ENCODE results near the gene SPTBN1. TPM values are rescaled to one million over a fixed set of nuclear protein-coding genes. Genes with fewer than 3 reads are reported as not detected.

The SPTBN1 gene
- polyA plus RNA-seq, 1 donor, result 168 TPM

- H3K4me1 ChIP-seq (ENCODE audit: control insufficient read depth, insufficient read depth, low read length), result peaks cover 37% of the 10 kb centered on the region
- no CpG with 5 or more reads among the region's 4 CpGs for WGBS (ENCODE audit: insufficient coverage, low lambda C conversion rate)
- no peak for DNase-seq
- no peak overlapping the region for H3K4me3 ChIP-seq (ENCODE audit: low read length)
- H3K36me3 ChIP-seq (ENCODE audit: control insufficient read depth, insufficient read depth, low read length), result peaks cover 13% of the 10 kb centered on the region
- peak overlapping the region; percentile 92 for H3K27ac ChIP-seq (ENCODE audit: low read length)
- H3K27me3 ChIP-seq (ENCODE audit: control insufficient read depth, insufficient read depth, low read length), result no peaks in the 10 kb centered on the region
- H3K9me3 ChIP-seq (ENCODE audit: control insufficient read depth, low read depth, low read length), result no peaks in the 10 kb centered on the region
Measured at GRCh38 chr2:54589038-54589339, 132.9 kb downstream of the SPTBN1 start.

GRCh38 chr2:54589340-54590215, 133.5 kb downstream of the SPTBN1 start:
- Histone ChIP-seq H3K36me3 (ENCODE audit: control insufficient read depth, insufficient read depth, low read length) (peaks cover 13% of the 10 kb centered on the region), H3K4me1 (ENCODE audit: control insufficient read depth, insufficient read depth, low read length) (peaks cover 34% of the 10 kb centered on the region), H3K9me3 (ENCODE audit: control insufficient read depth, low read depth, low read length) (no peaks in the 10 kb centered on the region), H3K27ac (ENCODE audit: low read length) (peak overlapping the region; percentile 92), H3K4me3 (ENCODE audit: low read length) (no peak overlapping the region), H3K27me3 (ENCODE audit: control insufficient read depth, insufficient read depth, low read length) (no peaks in the 10 kb centered on the region)
- 33% methylated on average over 3 of the region's 7 CpGs for WGBS (ENCODE audit: insufficient coverage, low lambda C conversion rate)
- peak; percentile 74 to 89 for DNase-seq

- no peak overlapping the region for H3K4me3 ChIP-seq (ENCODE audit: low read length)
- H3K27me3 ChIP-seq (ENCODE audit: control insufficient read depth, insufficient read depth, low read length), result no peaks in the 10 kb centered on the region
- peaks cover 17% of the 10 kb centered on the region for H3K36me3 ChIP-seq (ENCODE audit: control insufficient read depth, insufficient read depth, low read length)
- peaks cover 27% of the 10 kb centered on the region for H3K4me1 ChIP-seq (ENCODE audit: control insufficient read depth, insufficient read depth, low read length)
- no peaks in the 10 kb centered on the region for H3K9me3 ChIP-seq (ENCODE audit: control insufficient read depth, low read depth, low read length)
- peak overlapping the region; percentile 92 for H3K27ac ChIP-seq (ENCODE audit: low read length)
- no peak for DNase-seq
- WGBS (ENCODE audit: insufficient coverage, low lambda C conversion rate), result 70% methylated on average over 2 of the region's 7 CpGs
Measured at GRCh38 chr2:54590216-54591120, 134.3 kb downstream of the SPTBN1 start.

- Histone ChIP-seq H3K4me1 (ENCODE audit: control insufficient read depth, insufficient read depth, low read length) (peaks cover 29% of the 10 kb centered on the region), H3K4me3 (ENCODE audit: low read length) (no peak overlapping the region), H3K27me3 (ENCODE audit: control insufficient read depth, insufficient read depth, low read length) (no peaks in the 10 kb centered on the region), H3K27ac (ENCODE audit: low read length) (no peak overlapping the region), H3K9me3 (ENCODE audit: control insufficient read depth, low read depth, low read length) (no peaks in the 10 kb centered on the region), H3K36me3 (ENCODE audit: control insufficient read depth, insufficient read depth, low read length) (peaks cover 25% of the 10 kb centered on the region)
- no peak for DNase-seq
- WGBS (ENCODE audit: insufficient coverage, low lambda C conversion rate), result 100% methylated on average over 1 of the region's 3 CpGs
Measured at GRCh38 chr2:54591551-54591950, 135.4 kb downstream of the SPTBN1 start.

- Histone ChIP-seq H3K4me3 (ENCODE audit: low read length) (no peak overlapping the region), H3K27ac (ENCODE audit: low read length) (no peak overlapping the region), H3K9me3 (ENCODE audit: control insufficient read depth, low read depth, low read length) (no peaks in the 10 kb centered on the region), H3K4me1 (ENCODE audit: control insufficient read depth, insufficient read depth, low read length) (peaks cover 38% of the 10 kb centered on the region), H3K27me3 (ENCODE audit: control insufficient read depth, insufficient read depth, low read length) (no peaks in the 10 kb centered on the region), H3K36me3 (ENCODE audit: control insufficient read depth, insufficient read depth, low read length) (peaks cover 23% of the 10 kb centered on the region)
- 86% methylated on average over 2 of the region's 4 CpGs for WGBS (ENCODE audit: insufficient coverage, low lambda C conversion rate)
- no peak for DNase-seq
Measured at GRCh38 chr2:54593249-54593648, 137.1 kb downstream of the SPTBN1 start.

GRCh38 chr2:54594048-54594447, 137.9 kb downstream of the SPTBN1 start:
- Histone ChIP-seq H3K4me3 (ENCODE audit: low read length) (no peak overlapping the region), H3K9me3 (ENCODE audit: control insufficient read depth, low read depth, low read length) (no peaks in the 10 kb centered on the region), H3K27ac (ENCODE audit: low read length) (no peak overlapping the region), H3K36me3 (ENCODE audit: control insufficient read depth, insufficient read depth, low read length) (peaks cover 28% of the 10 kb centered on the region), H3K27me3 (ENCODE audit: control insufficient read depth, insufficient read depth, low read length) (no peaks in the 10 kb centered on the region), H3K4me1 (ENCODE audit: control insufficient read depth, insufficient read depth, low read length) (peaks cover 40% of the 10 kb centered on the region)
- no peak for DNase-seq
- WGBS (ENCODE audit: insufficient coverage, low lambda C conversion rate), result no CpG with 5 or more reads among the region's 4 CpGs

GRCh38 chr2:54595161-54595803, 139.2 kb downstream of the SPTBN1 start:
- H3K4me1 ChIP-seq (ENCODE audit: control insufficient read depth, insufficient read depth, low read length), result peaks cover 40% of the 10 kb centered on the region
- no peak overlapping the region for H3K27ac ChIP-seq (ENCODE audit: low read length)
- no peak overlapping the region for H3K4me3 ChIP-seq (ENCODE audit: low read length)
- H3K36me3 ChIP-seq (ENCODE audit: control insufficient read depth, insufficient read depth, low read length), result peaks cover 40% of the 10 kb centered on the region
- no CpG with 5 or more reads among the region's 13 CpGs for WGBS (ENCODE audit: insufficient coverage, low lambda C conversion rate)
- no peak for DNase-seq
- H3K9me3 ChIP-seq (ENCODE audit: control insufficient read depth, low read depth, low read length), result no peaks in the 10 kb centered on the region
- H3K27me3 ChIP-seq (ENCODE audit: control insufficient read depth, insufficient read depth, low read length), result no peaks in the 10 kb centered on the region

GRCh38 chr2:54595999-54596902, 140.1 kb downstream of the SPTBN1 start:
- Histone ChIP-seq H3K27me3 (ENCODE audit: control insufficient read depth, insufficient read depth, low read length) (no peaks in the 10 kb centered on the region), H3K4me1 (ENCODE audit: control insufficient read depth, insufficient read depth, low read length) (peaks cover 35% of the 10 kb centered on the region), H3K9me3 (ENCODE audit: control insufficient read depth, low read depth, low read length) (no peaks in the 10 kb centered on the region), H3K27ac (ENCODE audit: low read length) (peak overlapping the region; percentile 11), H3K4me3 (ENCODE audit: low read length) (no peak overlapping the region), H3K36me3 (ENCODE audit: control insufficient read depth, insufficient read depth, low read length) (peaks cover 46% of the 10 kb centered on the region)
- no peak for DNase-seq
- WGBS (ENCODE audit: insufficient coverage, low lambda C conversion rate), result no CpG with 5 or more reads among the region's 15 CpGs

GRCh38 chr2:54597153-54597848, 141.2 kb downstream of the SPTBN1 start:
- Histone ChIP-seq H3K4me3 (ENCODE audit: low read length) (no peak overlapping the region), H3K4me1 (ENCODE audit: control insufficient read depth, insufficient read depth, low read length) (peaks cover 39% of the 10 kb centered on the region), H3K27ac (ENCODE audit: low read length) (no peak overlapping the region), H3K9me3 (ENCODE audit: control insufficient read depth, low read depth, low read length) (no peaks in the 10 kb centered on the region), H3K36me3 (ENCODE audit: control insufficient read depth, insufficient read depth, low read length) (peaks cover 49% of the 10 kb centered on the region), H3K27me3 (ENCODE audit: control insufficient read depth, insufficient read depth, low read length) (no peaks in the 10 kb centered on the region)
- no CpG with 5 or more reads among the region's 5 CpGs for WGBS (ENCODE audit: insufficient coverage, low lambda C conversion rate)
- DNase-seq, result no peak

All from large intestine (tissue), 3 donors.